K562 (cell line): ENCODE data around the gene ZNF112. TPM values are rescaled to one million over a fixed set of nuclear protein-coding genes. Genes with fewer than 3 reads are reported as not detected.

Source experiments
- ATAC-seq: fragments of 200-7000 bp; cut with Tn5 transposase; 3 replicates; pipeline ENCODE4 v1.9.1; 2020; ENCODE audit warnings: moderate library complexity
- BruUV-seq: library from RNA; stranded (reverse); fragments of 400-500 nt; replicated peaks from 2 replicates; lab custom pipeline; 2021; lab: Mats Ljungman, UMichigan
- CTCF ChIA-PET: fragments of 300-600 bp; formaldehyde crosslinking; extraction: SDS; loops from one replicate; lab custom pipeline; 2021; ENCODE audit warnings: low intra/inter-chr PET ratio; lab: Yijun Ruan, JAX
- POLR2A ChIA-PET: fragments of 300-600, 350-650 bp; sonication (Branson Sonifier 250); formaldehyde crosslinking; extraction: SDS; loops from one replicate; lab custom pipeline; 2021; ENCODE audit warnings: antibody characterized with exemption, inconsistent platforms; lab: Yijun Ruan, JAX
- DNase-seq, 4 experiments: peaks; one replicate each; pipeline versions ENCODE4 v3.0.0 to v3.0.0-alpha.2; 2011 to 2018; ENCODE audit warnings: low spot score in 3 of 4, mixed read lengths in 3 of 4; ENCODE audit errors: extremely low read depth in 1 of 4
- FAIRE-seq: peaks from 2 replicates; lab custom pipeline; 2011; peaks lifted over from hg19 to GRCh38; lab: Jason Lieb, UNC
- H2AFZ ChIP-seq: 2 replicates; pipeline ENCODE4 v1.6.0; 2011; ENCODE audit warnings: low read depth, low read length, control low read depth, inconsistent platforms
- H3K27ac ChIP-seq: fragments of 200-600 bp; 3 replicates; pipeline ENCODE4 v1.8.0; 2011; ENCODE audit warnings: low read depth, mild to moderate bottlenecking, control low read depth, inconsistent platforms, low read length, moderate library complexity, mixed read lengths; ENCODE audit errors: extremely low read depth
- H3K27me3 ChIP-seq, 2 experiments: fragments of 300-600 bp in 1 of 2; 2 replicates in 1 of 2; 3 replicates in 1 of 2; pipeline versions ENCODE4 v1.6.0 to v1.8.0; 2011; ENCODE audit warnings: inconsistent platforms in 2 of 2, low read length in 2 of 2, mild to moderate bottlenecking in 1 of 2, mixed read lengths in 1 of 2, moderate library complexity in 1 of 2; ENCODE audit not compliant: control insufficient read depth in 2 of 2, insufficient read depth in 2 of 2
- H3K36me3 ChIP-seq: fragments of 300-600 bp; 3 replicates; pipeline ENCODE4 v1.8.0; 2011; ENCODE audit warnings: mild to moderate bottlenecking, low read length, inconsistent platforms; ENCODE audit not compliant: control insufficient read depth, insufficient read depth
- H3K4me1 ChIP-seq, 2 experiments: fragments of 200-600 bp in 1 of 2; replicated peaks in 1 of 2; 2 replicates in 1 of 2; 3 replicates in 1 of 2; pipeline versions ENCODE4 v1.5.1 to v1.8.0; 2011; ENCODE audit warnings: inconsistent platforms in 2 of 2, low read length in 2 of 2, mild to moderate bottlenecking in 1 of 2, mixed read lengths in 1 of 2, moderate library complexity in 1 of 2; ENCODE audit not compliant: control insufficient read depth in 2 of 2, insufficient read depth in 2 of 2
- H3K4me2 ChIP-seq: 2 replicates; pipeline ENCODE4 v1.6.1; 2011; ENCODE audit warnings: low read length, control low read depth, inconsistent platforms, mixed read lengths; ENCODE audit not compliant: insufficient read depth
- H3K4me3 ChIP-seq: fragments of 200-600 bp; sonication (generic), shearing (Covaris generic); 2 replicates; pipeline ENCODE4 v1.5.1; 2016; ENCODE audit warnings: control low read depth, inconsistent platforms
- H3K79me2 ChIP-seq: fragments of 200-600 bp; 3 replicates; pipeline ENCODE4 v1.8.0; 2011; ENCODE audit warnings: low read length, inconsistent platforms; ENCODE audit not compliant: control insufficient read depth, insufficient read depth
- H3K9ac ChIP-seq, 2 experiments: 2 replicates each; pipeline versions ENCODE4 v1.6.0 to v1.6.1; 2011; ENCODE audit warnings: low read depth in 2 of 2, low read length in 2 of 2, control low read depth in 1 of 2, inconsistent platforms in 1 of 2, mild to moderate bottlenecking in 1 of 2, mixed read lengths in 1 of 2; ENCODE audit not compliant: insufficient read depth in 1 of 2
- H3K9me1 ChIP-seq: one replicate; pipeline ENCODE4 v1.6.0; 2011; ENCODE audit warnings: inconsistent platforms, mild to moderate bottlenecking, low read length, moderate library complexity; ENCODE audit not compliant: control insufficient read depth, insufficient read depth
- H3K9me3 ChIP-seq: replicated peaks from 2 replicates; pipeline ENCODE4 v1.5.1; 2011; ENCODE audit warnings: low read depth, low read length, inconsistent platforms; ENCODE audit not compliant: control insufficient read depth, insufficient read depth
- H4K20me1 ChIP-seq: replicated peaks from 2 replicates; pipeline ENCODE4 v1.6.1; 2011; ENCODE audit warnings: low read length, inconsistent platforms, mixed read lengths; ENCODE audit not compliant: control insufficient read depth, insufficient read depth
- CREM ChIP-seq: IDR thresholded peaks from 2 replicates; pipeline ENCODE4 v1.6.1; 2014; ENCODE audit warnings: antibody characterized with exemption, low read depth
- CXXC5 ChIP-seq: fragments of 250-450 bp; sonication (Bioruptor Pico); IDR thresholded peaks from 2 replicates; pipeline ENCODE4 v1.8.0; 2022; ENCODE audit warnings: inconsistent platforms, mild to moderate bottlenecking, moderate library complexity
- FOSL1 ChIP-seq: fragments of 200-800 bp; sonication (Bioruptor generic); conservative IDR thresholded peaks from 2 replicates; pipeline ENCODE4 v1.6.1; 2016; ENCODE audit warnings: missing genetic modification characterization, missing compliant biosample characterization
- NCOA1 ChIP-seq: fragments of 450-650 bp; IDR thresholded peaks from 2 replicates; pipeline ENCODE4 v1.6.1; 2016; ENCODE audit warnings: low read depth
- NR2C2 ChIP-seq, 2 experiments: fragments of 200-800 bp in 1 of 2; sonication (Bioruptor generic) in 1 of 2; sonication (generic) in 1 of 2; formaldehyde crosslinking in 1 of 2; IDR thresholded peaks; 2 replicates each; pipeline versions ENCODE4 v1.6.1 to v1.8.0; 2016 to 2022; ENCODE audit warnings: mild to moderate bottlenecking in 1 of 2, missing compliant biosample characterization in 1 of 2, missing genetic modification characterization in 1 of 2, missing genetic modification reagents in 1 of 2
- WGBS: fragments of 100-300 bp; shearing (Covaris generic); methylation state at CpG from one replicate; pipeline ENCODE4 v1.1.6; 2016; ENCODE audit warnings: low coverage, mixed read lengths; ENCODE audit not compliant: insufficient coverage; ENCODE audit errors: missing lambda C conversion rate; 5-methylcytosine and 5-hydroxymethylcytosine counted together
- in situ Hi-C: fragments of 300-500 bp; cut with MboI; formaldehyde crosslinking; loops from 4 replicates; pipeline ENCODE4 v1.15.0; 2018; ENCODE audit warnings: inconsistent platforms, mixed read lengths
- intact Hi-C: fragments of 100-400 bp; cut with micrococcal nuclease; formaldehyde crosslinking; loops from 2 replicates; pipeline ENCODE4 v1.14.2; 2022
- polyA plus RNA-seq, 8 experiments: library from polyadenylated mRNA; depleted of rRNA in 4 of 8; stranded (reverse) in 5 of 8; unstranded in 3 of 8; fragments of >200 nt; fragmentation: Nextera tagmentation in 2 of 8; fragmentation: Illumina TruSeq in 1 of 8; extraction: Ambion mirVana in 2 of 8; extraction: Trizol in 1 of 8; gene quantifications; 2 replicates each; pipeline versions ENCODE4 v1.2.1 to v1.2.3, GENCODE V29; 2011 to 2014; ENCODE audit warnings: inconsistent platforms in 1 of 8, missing spikeins in 1 of 8
- total RNA-seq, 7 experiments: library from RNA; depleted of rRNA in 6 of 7; stranded (reverse); fragments of >200 nt in 6 of 7; fragmentation: Illumina TruSeq in 2 of 7; extraction: Trizol in 2 of 7; gene quantifications; 2 replicates each; pipeline versions ENCODE4 v1.2.1 to v1.2.3, GENCODE V29; 2011 to 2021; ENCODE audit warnings: low replicate concordance in 1 of 7
- TF ChIP-seq, protein P1 (sequence below), 2 experiments: fragments of 450-650 bp in 1 of 2; sonication (generic) in 1 of 2; formaldehyde crosslinking in 1 of 2; IDR thresholded peaks; 2 replicates each; pipeline versions ENCODE4 v1.7.1 to v1.9.0; 2016 to 2022; ENCODE audit warnings: inconsistent platforms in 1 of 2, mild to moderate bottlenecking in 1 of 2, missing genetic modification reagents in 1 of 2
- TF ChIP-seq, protein P2 (sequence below), 3 experiments: fragments of 200-800 bp in 1 of 3; fragments of 250-450 bp in 1 of 3; fragments of 450-650 bp in 1 of 3; sonication (Bioruptor Pico) in 1 of 3; sonication (Bioruptor generic) in 1 of 3; formaldehyde crosslinking in 1 of 3; IDR thresholded peaks; 2 replicates each; pipeline versions ENCODE4 v1.6.1 to v1.8.0; 2016 to 2022; ENCODE audit warnings: mild to moderate bottlenecking in 2 of 3, missing genetic modification characterization in 2 of 3, missing compliant biosample characterization in 1 of 3, moderate library complexity in 1 of 3

The ZNF112 gene
- total and polyA plus RNA-seq, 9 of the 15 experiments (the other 6 are each of a cell fraction or from before 2014, with no cell fraction given) = 0.21 to 1.3 (median 0.61) TPM

DNA sequence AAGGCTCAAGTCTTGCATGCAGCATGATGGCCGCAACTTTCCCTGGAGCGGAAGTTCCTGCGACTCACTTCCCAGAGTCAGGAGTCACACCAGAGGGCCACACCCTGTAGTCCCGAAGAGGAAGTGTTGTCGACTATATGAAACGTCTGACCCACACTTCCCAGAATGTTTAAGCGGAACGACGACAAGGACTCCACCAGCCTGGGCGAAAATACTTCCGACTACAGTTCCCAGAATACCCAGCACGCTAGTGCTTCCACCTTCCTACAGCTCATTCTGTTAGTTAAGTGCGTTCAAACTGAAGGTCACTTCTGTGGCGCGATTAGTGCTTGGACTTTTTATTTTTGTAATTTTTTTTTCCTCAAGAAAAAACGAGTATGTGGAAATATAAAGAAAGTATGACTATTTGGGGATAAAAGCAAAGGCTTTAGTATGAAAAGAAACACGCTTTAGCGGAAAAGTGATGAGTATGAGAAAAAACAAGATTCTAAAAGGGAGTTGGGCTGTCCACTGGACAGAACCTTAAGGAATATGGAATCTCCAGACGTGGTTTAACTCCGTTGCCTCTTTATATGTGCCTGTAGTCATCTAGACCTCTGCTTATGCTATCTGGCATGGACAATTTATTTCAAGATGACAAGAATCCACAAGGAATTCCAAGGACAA is 15.5 kb upstream of the ZNF112 start:
- H3K4me3 ChIP-seq = no peak overlapping the region
- H3K27me3 ChIP-seq = no peaks in the 10 kb centered on the region
- no peaks in the 10 kb centered on the region for H4K20me1 ChIP-seq
- no peak for ATAC-seq
- no peaks in the 10 kb centered on the region for H3K9me3 ChIP-seq
- CTCF ChIA-PET = no interaction called here
- no peaks in the 10 kb centered on the region for H3K36me3 ChIP-seq
- no peaks in the 10 kb centered on the region for H3K79me2 ChIP-seq
- H3K4me2 ChIP-seq = peak overlapping the region; percentile 32; the same call in 1 of the 2 replicates
- POLR2A ChIA-PET = no interaction called here
- intact Hi-C loops = no loop called here
- no TSS peak for BruUV-seq
- peak in 1 of 4 experiments; percentile 8 for DNase-seq
- FAIRE-seq = no peak
- H3K27ac ChIP-seq = no peak overlapping the region
- no peaks in the 10 kb centered on the region for H3K4me1 ChIP-seq
- H3K9ac ChIP-seq = no peak overlapping the region
- H2AFZ ChIP-seq = peak overlapping the region; percentile 54; the same call in 1 of the 2 replicates
- under 1% methylated on average over 20 of the region's 20 CpGs for WGBS
- in situ Hi-C loops = no loop called here
- no peaks in the 10 kb centered on the region for H3K9me1 ChIP-seq
- TF ChIP-seq, protein P1, sequence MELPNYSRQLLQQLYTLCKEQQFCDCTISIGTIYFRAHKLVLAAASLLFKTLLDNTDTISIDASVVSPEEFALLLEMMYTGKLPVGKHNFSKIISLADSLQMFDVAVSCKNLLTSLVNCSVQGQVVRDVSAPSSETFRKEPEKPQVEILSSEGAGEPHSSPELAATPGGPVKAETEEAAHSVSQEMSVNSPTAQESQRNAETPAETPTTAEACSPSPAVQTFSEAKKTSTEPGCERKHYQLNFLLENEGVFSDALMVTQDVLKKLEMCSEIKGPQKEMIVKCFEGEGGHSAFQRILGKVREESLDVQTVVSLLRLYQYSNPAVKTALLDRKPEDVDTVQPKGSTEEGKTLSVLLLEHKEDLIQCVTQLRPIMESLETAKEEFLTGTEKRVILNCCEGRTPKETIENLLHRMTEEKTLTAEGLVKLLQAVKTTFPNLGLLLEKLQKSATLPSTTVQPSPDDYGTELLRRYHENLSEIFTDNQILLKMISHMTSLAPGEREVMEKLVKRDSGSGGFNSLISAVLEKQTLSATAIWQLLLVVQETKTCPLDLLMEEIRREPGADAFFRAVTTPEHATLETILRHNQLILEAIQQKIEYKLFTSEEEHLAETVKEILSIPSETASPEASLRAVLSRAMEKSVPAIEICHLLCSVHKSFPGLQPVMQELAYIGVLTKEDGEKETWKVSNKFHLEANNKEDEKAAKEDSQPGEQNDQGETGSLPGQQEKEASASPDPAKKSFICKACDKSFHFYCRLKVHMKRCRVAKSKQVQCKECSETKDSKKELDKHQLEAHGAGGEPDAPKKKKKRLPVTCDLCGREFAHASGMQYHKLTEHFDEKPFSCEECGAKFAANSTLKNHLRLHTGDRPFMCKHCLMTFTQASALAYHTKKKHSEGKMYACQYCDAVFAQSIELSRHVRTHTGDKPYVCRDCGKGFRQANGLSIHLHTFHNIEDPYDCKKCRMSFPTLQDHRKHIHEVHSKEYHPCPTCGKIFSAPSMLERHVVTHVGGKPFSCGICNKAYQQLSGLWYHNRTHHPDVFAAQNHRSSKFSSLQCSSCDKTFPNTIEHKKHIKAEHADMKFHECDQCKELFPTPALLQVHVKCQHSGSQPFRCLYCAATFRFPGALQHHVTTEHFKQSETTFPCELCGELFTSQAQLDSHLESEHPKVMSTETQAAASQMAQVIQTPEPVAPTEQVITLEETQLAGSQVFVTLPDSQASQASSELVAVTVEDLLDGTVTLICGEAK (IDR thresholded peaks at IDR 0.05) = peak; percentile 56; the same call in 1 of the 2 replicates
- TF ChIP-seq, protein P1 (CRISPR knock-in tag; IDR thresholded peaks at IDR 0.05) = no peak
- no peak for TF ChIP-seq NCOA1
- 0 out of 2 replicates have a peak, but pooled peaks have one; percentile 28 for TF ChIP-seq FOSL1 (tag)
- TF ChIP-seq, protein P2, sequence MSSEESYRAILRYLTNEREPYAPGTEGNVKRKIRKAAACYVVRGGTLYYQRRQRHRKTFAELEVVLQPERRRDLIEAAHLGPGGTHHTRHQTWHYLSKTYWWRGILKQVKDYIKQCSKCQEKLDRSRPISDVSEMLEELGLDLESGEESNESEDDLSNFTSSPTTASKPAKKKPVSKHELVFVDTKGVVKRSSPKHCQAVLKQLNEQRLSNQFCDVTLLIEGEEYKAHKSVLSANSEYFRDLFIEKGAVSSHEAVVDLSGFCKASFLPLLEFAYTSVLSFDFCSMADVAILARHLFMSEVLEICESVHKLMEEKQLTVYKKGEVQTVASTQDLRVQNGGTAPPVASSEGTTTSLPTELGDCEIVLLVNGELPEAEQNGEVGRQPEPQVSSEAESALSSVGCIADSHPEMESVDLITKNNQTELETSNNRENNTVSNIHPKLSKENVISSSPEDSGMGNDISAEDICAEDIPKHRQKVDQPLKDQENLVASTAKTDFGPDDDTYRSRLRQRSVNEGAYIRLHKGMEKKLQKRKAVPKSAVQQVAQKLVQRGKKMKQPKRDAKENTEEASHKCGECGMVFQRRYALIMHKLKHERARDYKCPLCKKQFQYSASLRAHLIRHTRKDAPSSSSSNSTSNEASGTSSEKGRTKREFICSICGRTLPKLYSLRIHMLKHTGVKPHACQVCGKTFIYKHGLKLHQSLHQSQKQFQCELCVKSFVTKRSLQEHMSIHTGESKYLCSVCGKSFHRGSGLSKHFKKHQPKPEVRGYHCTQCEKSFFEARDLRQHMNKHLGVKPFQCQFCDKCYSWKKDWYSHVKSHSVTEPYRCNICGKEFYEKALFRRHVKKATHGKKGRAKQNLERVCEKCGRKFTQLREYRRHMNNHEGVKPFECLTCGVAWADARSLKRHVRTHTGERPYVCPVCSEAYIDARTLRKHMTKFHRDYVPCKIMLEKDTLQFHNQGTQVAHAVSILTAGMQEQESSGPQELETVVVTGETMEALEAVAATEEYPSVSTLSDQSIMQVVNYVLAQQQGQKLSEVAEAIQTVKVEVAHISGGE (CRISPR knock-in tag; IDR thresholded peaks at IDR 0.05) = peak in 1 of 3 experiments; percentile 74; a peak in 1 of 6 replicates
- no peak for TF ChIP-seq NR2C2 (CRISPR knock-in tag; IDR thresholded peaks at IDR 0.05)
- peak; percentile 78 for TF ChIP-seq NR2C2 (tag; IDR thresholded peaks at IDR 0.05)
- peak; percentile 42 for TF ChIP-seq CXXC5 (CRISPR knock-in tag)
- 0 out of 2 replicates have a peak, but pooled peaks have one; percentile 25 for TF ChIP-seq CREM
